ENCODE results near the gene MYO1B.

The MYO1B gene

DNA sequence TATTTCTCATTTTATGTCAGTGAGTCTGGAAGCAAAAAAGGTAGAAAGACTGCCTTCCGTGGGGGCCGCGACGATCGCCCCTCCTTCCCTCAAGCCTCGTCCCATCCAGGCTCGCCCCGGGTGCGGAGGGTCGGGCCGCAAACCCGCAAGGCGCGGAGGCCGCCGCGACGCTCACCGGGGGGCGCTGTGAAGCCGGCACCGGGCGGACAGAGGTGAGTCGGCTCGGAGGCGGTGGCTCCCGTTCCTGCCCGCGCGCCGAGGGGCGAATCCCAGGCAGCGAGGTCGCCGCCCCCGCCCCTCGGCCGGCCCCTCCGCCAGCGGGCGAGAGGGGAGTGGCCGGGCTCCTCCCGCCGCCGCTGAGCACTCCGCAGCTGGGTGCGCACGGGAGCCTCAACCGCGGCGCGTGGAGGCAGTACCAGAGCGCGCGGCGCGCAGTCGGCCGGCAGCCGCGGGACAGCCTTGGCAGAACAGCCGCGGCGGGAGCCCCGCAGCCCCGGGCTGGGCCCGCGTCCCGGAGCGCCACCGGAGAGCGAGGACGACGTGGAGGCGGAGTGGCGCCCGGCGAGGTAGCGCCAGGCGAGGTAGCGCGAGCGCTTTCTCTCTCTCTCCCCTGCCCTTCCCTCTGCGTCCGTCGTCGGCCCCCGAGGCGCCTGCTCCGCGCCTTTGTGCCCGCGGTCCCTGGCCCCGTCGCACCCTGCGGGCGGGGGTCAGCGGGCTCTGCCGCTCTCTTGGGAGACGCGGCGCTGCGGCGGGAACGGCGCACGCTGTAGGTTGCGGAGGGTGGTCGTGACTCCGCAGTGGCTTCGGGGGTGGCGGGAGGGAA, at the start of gene MYO1B:
TSS of gene MYO1B (plus strand) at position 359 of the 823 bp plus-strand sequence. CDS start 31,492 bp downstream, outside the sequence.
- ATAC-seq = peak; percentile 86
- peak; percentile 82 for DNase-seq

- ATAC-seq (no peak), DNase-seq (no peak)
Measured at GRCh38 chr2:191197096-191197495, 48.1 kb upstream of the MYO1B start.

GRCh38 chr2:191198271-191198670, 46.9 kb upstream of the MYO1B start:
- DNase-seq (no peak), ATAC-seq (no peak)

DNA sequence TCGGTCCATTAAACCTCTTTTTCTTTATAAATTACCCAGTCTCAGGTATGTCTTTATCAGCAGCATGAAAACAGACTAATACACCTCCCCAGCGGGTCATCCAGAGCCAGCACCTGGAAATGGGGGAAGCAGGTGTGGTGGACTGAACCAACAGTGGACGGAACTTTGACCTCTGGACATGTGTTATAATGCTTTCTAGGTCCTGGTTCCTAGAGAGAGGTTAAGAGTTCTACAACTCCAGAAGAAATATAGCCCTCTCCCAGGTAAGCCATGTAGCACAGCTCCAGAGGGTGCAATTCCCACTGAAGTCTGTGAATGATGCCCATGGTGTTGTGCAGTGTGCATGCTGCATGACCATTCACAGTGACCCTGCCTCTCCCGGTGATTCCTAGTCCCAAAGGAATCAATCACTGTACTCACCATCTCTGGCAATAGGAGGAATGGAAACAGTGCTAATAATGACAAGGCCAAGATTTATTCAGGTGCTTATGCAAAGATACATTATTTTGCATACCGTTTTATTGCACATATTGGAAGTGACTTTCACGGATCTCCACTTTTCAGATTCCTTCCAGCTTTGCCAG, 45.2 kb upstream of the MYO1B start:
- DNase-seq = no peak
- no peak for ATAC-seq

GRCh38 chr2:191200910-191201309, 44.3 kb upstream of the MYO1B start:
- DNase-seq = no peak
- no peak for ATAC-seq

- no peak for ATAC-seq
- no peak for DNase-seq
Measured at GRCh38 chr2:191202209-191202721, 42.9 kb upstream of the MYO1B start.

DNA sequence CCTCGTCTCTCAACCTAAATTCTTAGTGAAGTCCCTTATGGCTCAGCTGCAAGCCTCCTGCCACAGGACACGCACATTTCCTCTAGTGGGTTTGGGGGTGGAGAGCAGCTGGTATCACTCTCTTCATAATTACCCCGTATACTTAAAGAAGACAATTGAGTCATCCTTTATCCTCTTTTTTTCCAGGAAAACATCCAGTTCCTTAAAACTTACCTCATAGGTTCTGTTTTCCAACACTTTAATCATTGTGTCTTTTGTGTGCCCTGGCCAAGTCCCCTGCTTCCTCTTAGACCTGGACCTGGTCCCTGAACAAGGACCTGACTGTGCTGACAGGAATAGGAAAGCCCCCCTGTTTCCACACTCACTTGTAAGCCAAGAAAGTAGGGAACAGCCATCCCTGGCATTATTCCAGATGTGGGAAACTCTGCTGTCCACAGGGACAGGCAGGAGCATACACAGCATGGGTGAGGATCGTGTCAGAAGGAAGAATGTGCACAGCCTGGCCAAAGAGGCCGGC, 42.3 kb upstream of the MYO1B start:
- DNase-seq (peak; percentile 39), ATAC-seq (peak; percentile 37)

- ATAC-seq = peak; percentile 29
- no peak for DNase-seq
Measured at GRCh38 chr2:191204433-191204832, 40.8 kb upstream of the MYO1B start.

- DNase-seq = no peak
- peak; percentile 69 for ATAC-seq
Measured at GRCh38 chr2:191206613-191207471, 38.4 kb upstream of the MYO1B start.

GRCh38 chr2:191209340-191209739, 35.9 kb upstream of the MYO1B start:
- DNase-seq = no peak
- no peak for ATAC-seq

DNA sequence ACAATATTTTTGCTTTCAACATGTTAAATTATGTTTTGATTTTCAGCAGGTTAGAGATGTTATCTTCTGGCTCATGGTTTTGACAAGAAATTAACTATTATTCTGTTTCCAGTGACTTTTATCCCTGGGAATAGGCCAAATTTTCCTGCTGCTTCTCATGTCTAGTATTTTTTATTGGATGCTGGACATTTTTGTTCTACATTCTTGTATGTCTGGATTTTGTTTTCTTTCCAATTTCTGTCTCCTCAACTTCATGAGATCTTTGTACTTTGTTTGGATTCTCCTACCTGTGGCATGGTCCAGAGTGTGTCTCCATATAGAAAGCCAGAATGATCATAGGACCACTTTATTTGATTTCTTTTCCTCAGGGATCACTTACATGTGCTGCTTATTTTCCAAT, 33.1 kb upstream of the MYO1B start:
- DNase-seq = no peak
- ATAC-seq = no peak

- DNase-seq = no peak
- no peak for ATAC-seq
Measured at GRCh38 chr2:191213333-191213732, 31.9 kb upstream of the MYO1B start.

- ATAC-seq (no peak), DNase-seq (no peak)
Measured at GRCh38 chr2:191215230-191215629, 30.0 kb upstream of the MYO1B start.

GRCh38 chr2:191215666-191216065, 29.5 kb upstream of the MYO1B start:
- ATAC-seq (no peak), DNase-seq (no peak)

DNA sequence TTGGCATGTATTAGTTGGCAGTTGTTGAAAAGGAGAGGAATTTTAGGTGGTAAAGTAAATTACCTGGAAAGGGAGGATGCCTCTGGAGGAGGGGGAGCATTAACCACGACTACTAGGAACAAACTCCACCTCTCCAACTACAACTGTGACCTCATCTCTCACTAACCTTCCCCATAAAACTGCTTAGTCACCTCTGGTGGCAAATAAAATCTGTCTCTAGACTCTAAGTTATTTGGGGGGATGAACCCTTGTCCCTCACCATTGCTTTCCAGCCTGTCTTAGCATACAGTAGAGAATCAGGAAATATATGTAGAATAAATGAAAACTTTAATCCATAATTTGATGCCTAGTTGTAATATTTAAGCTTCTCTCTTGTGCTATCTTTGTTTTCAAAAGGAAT, 27.6 kb upstream of the MYO1B start:
- no peak for ATAC-seq
- no peak for DNase-seq

DNA sequence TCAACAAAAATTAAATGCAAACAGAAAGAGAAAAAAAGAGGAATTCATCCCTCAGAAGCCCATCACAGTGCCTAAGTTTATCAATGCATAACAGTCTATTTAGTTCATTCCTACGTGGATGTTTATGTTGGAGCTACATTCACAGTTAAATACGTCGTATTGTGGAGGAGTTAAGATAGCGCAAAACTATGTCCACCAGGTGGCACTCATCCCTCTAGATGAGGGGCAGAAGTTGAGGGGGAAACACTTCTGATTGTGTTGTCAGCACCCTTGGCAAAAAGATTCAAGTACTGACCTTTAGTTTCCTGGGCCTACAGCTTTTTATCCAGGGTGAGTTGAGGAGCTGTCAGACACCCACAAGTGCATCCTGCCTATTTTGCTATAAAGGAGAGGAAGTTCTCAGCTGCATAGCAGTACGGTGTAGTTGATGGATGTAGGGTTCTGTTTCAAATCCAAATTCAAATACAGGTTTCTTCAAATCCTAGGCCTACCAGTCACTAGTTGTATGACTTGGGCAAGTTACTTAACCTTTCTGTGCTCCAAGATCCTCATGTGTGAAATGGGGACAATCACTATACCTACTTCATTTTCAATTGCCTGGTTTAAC, 26.8 kb upstream of the MYO1B start:
- ATAC-seq (peak; percentile 87), DNase-seq (peak; percentile 78)

- DNase-seq (no peak), ATAC-seq (no peak)
Measured at GRCh38 chr2:191220671-191221070, 24.5 kb upstream of the MYO1B start.

GRCh38 chr2:191221666-191222065, 23.5 kb upstream of the MYO1B start:
- no peak for DNase-seq
- ATAC-seq = no peak

- DNase-seq (no peak), ATAC-seq (no peak)
Measured at GRCh38 chr2:191222507-191222906, 22.7 kb upstream of the MYO1B start.

GRCh38 chr2:191222952-191223351, 22.3 kb upstream of the MYO1B start:
- ATAC-seq (no peak), DNase-seq (no peak)

GRCh38 chr2:191225126-191225525, 20.1 kb upstream of the MYO1B start:
- ATAC-seq (no peak), DNase-seq (no peak)

DNA sequence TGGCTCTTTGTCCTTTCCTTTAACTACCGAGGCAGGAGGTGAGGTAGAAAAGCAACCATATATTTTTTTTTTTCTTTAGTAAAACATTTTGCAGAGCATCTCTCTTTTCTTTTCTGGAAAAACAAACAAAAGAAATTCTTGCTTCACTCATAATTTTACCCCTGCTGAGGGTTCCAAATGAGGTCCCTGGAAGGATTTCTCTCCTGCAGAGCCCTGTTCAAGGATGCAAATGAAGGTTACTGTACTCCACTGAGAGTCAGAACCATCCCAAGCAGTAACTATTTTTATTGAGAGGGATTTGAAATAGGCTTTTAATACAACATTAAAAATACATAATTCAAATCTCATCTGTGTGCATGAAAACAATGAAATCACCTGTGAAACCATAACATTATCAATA, 19.5 kb upstream of the MYO1B start:
- DNase-seq (no peak), ATAC-seq (no peak)
